GM19043 (cell line): ENCODE data around the gene THAP12.

Experiments used
- ATAC-seq: cut with Tn5 transposase; IDR thresholded peaks from one replicate; pipeline ENCODE4 v1.9.1; 2021; ENCODE audit warnings: low read depth; ENCODE audit not compliant: unreplicated experiment

The THAP12 gene

DNA sequence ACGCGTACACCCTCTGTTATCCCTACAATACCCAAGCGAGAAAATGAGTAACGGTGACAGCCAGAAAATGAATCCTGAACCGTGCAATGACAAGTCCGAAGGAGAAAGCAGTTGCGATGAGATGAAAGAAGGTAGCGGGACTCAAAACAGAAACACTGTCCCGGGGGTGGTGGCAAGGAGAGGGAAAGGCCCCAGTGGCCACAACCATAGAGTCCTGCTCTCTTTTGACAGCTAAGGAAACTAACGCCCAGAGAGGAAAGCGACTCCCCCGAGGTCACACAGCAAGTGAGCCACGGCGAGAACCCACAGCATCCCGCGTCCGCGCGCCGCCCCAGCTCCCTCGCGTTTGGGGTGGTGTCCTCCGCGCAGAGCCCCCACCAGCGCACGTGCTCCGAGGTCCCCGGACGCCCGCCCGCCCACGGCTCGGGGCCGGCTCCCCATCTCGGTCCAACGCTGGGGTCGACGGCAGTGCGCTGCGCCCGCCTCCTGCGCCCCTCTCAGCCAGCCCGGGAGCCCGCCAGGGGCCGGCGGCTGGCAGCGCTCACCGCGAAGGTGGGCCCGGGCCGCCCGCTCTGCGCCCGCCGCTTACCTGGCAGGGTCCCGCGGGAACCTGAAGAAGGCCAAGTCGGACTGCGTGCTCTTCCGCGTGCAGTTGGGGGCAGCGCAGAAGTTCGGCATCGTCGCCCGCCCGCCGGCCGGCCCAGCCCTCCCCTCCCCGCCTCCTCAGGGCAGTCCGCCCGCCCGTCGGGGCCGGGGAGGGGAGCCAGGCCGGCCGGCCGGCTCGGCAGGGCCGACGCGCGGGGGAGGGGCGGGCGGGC lies 564 bp downstream of the THAP12 start:
- no peak for ATAC-seq

- ATAC-seq = no peak
Observed at GRCh38 chr11:76379807-76380158, 1.1 kb downstream of the THAP12 start.

DNA sequence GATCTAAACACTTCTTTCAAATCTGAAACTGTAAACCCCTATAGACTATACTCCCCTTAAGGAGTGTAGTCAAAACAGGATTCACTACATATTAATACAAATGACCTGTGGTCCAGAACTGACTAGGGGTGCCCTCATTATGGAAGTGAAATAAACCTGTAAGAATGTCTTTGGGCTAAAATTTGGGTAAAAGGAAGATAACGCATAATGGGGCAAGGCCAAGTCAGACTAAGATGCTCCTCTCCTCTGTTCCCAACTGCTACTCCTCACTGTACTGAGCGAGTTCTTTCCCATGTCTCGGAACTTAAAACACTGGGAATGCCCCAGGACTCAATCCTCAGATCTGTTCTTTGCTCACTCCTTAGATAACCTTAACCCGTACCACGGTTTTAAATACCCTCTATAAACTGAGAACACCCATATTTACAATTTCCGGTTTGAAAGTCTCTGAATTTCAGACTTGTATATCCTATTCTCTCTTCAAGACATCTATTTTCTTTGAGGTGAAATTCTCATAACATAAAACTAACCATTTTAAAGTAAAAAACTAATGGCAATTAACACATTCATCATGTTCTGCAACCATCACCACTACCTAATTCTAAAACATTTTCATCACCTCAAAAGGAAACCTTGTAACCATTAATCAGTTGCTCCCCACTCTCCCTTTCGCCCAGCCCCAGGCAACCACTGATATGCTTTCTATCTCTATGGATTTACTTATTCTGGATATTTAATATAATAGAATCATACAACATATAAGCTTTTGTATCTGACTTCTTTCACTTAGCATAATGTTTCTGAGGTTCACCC lies 4.0 kb downstream of the THAP12 start:
- ATAC-seq = no peak

- ATAC-seq = no peak
Observed at GRCh38 chr11:76371170-76371569, 9.8 kb downstream of the THAP12 start.

DNA sequence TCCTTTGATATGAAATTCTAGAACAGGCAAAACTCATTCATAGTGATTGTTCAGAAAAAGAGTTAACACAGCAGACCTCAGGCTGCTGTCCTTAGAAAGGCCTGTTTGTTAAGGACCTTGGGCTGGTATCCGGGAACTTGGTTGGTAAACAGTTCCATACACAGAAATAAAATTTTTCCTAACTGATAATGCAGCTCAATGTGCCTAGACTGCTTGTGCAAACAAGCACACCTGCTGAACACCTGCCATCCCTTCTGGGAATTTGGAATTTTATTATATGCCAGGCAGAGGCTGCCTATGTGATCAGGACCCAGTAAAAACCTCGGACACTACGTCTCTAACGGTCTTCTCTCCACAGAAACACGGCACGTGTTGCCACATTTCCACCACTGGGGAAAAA lies 11.5 kb downstream of the THAP12 start:
- no peak for ATAC-seq

GRCh38 chr11:76368490-76368889 lies 12.4 kb downstream of the THAP12 start:
- ATAC-seq = no peak

DNA sequence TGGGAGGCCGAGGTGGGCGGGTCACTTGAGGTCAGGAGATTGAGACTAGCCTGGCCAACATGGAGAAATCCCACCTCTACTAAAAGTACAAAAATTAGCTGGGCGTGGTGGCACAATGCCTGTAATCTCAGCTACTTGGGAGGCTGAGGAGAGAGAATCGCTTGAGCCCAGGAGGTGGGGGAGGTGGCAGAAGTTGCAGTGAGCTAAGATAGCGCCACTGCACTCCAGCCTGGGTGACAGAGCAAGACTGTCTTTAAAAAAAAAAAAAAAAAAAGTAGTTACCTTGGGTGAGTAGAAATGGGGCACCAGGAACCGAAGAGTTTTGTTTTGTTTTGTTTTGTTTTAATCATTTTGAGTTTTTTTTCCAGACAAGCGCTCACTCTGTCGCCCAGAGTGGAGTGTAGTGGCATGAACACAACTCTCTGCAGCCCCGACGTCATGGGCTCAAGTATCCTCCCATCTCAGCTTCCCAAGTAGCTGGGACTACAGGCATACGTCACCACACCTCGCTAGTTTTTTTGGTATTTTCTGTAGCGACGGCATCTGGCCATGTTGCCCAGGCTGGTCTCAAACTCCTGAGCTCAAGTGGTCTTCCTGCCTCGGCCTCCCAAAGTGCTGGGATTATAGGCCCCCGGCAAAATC lies 15.8 kb downstream of the THAP12 start:
- ATAC-seq = no peak

- no peak for ATAC-seq
Observed at GRCh38 chr11:76362716-76363115, 18.2 kb downstream of the THAP12 start.

DNA sequence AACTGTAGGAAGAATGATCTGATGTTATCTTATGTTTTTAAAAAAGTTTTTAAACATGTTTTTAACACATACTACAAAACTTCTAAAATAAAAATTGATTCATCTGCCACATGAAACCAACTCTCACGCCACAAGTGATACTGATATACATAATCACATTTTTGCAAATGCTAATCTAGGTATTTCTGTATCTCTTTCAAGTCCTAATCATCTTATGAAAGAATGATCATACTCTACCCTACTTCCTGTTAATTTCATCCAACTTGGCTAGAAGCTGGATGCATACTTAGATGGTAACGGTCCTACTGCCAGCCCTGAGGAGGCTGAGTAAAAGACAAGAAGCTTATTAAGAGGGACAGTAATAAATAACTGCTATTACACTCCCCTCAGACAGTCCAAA lies 19.2 kb downstream of the THAP12 start:
- ATAC-seq = no peak

DNA sequence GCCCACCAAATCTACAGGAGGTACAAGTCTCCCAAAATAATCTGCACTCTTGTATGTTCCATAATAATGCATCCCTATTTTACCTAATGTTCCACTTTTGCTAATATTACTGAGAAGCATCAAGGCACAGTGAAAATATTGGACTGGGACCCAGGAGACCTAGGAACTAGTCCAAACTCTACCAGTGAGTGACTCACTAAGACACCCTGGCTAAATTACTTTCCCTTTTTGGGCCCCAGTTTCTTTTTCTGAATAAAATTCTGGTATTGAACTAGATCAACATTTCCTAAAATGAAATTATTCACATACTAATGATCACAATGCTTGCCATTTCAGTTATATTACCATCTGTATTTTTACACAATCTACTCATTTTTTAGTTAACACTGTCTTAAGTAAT lies 19.6 kb downstream of the THAP12 start:
- ATAC-seq = no peak

DNA sequence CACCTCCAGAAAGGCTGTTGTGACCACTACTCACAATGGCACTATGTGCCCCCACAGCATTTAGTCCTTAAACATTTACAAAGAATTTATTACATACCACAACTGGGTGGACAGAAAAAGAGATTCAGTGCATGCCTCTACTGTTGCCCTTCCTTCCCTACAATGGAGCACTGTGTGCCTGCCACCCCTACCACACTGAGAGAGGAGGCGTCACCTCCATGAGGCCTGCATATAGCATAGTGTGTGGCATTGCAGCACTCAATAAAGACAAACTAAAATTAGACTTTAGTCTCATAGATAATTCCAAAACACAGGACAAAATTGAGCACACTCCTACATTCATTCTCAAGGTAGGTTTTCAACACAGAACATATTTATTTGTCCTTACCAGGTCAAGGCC lies 25.8 kb downstream of the THAP12 start:
- no peak for ATAC-seq

- no peak for ATAC-seq
Observed at GRCh38 chr11:76348348-76348747, 32.6 kb downstream of the THAP12 start.

GRCh38 chr11:76347466-76347865 lies 33.5 kb downstream of the THAP12 start:
- ATAC-seq = no peak

DNA sequence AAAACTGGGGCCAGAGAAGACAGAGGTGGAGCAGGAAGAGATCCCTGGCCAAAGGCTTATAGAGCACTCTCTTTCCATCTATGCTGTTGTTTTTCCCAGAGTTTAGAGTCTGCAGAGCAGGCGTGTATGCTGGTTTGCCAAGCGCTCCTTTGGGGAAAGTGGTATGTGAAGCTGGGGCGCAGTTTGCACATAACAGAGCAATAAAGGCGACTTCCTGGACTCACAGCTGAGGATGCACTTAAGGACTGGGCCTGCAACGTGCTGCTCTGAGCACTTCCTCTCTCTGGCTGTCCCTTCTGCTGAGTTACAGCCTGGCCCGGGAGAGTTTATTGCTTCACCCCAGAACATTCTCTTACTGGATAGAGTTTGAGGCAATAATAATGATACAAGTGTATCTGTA lies 41.7 kb downstream of the THAP12 start:
- ATAC-seq = no peak

DNA sequence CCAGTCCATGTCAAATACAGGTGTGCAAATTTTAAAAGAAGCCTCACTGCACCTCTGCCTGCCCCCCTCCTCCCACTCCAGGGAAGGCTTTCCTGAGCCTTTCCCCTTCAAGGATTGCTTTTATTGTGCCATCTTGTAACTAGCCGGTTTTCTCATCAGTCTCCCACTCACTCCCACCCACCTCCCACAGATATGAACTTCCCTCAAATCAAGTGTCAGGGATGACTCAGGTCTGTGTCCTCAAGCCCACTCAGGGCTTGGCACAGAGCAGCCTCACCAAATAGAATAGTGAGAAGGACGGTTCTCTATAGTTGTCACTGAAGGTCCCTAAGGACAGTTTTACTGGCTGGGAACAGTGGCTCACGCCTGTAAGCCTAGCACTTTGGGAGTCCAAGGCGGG lies 43.0 kb downstream of the THAP12 start:
- ATAC-seq = no peak

- ATAC-seq = no peak
Observed at GRCh38 chr11:76337469-76337868, 43.5 kb downstream of the THAP12 start.

- no peak for ATAC-seq
Observed at GRCh38 chr11:76336597-76336996, 44.3 kb downstream of the THAP12 start.

GRCh38 chr11:76335842-76336241 lies 45.1 kb downstream of the THAP12 start:
- no peak for ATAC-seq

- ATAC-seq = no peak
Observed at GRCh38 chr11:76334826-76335389, 46.0 kb downstream of the THAP12 start.

- ATAC-seq = no peak
Observed at GRCh38 chr11:76330651-76331050, 50.3 kb downstream of the THAP12 start.

- no peak for ATAC-seq
Observed at GRCh38 chr11:76329983-76330382, 50.9 kb downstream of the THAP12 start.
